Colon (tissue), 2 donors: Measurements from ENCODE around the gene DSEL.

ENCODE experiments used
- FAIRE-seq: peaks from 2 replicates; lab custom pipeline; 2012; peaks lifted over from hg19 to GRCh38; lab: Jason Lieb, UNC
- donor health status: control.
- donor health status: control.

The DSEL gene

GRCh38 chr18:67516539-67517443 is at the start of gene DSEL:
DSEL (minus strand) TSS chr18:67516720; CDS start chr18:67514608, 2,112 bp downstream.
- FAIRE-seq = no peak

GRCh38 chr18:67553437-67553836 is 36.9 kb upstream of the DSEL start:
- no peak for FAIRE-seq

DNA sequence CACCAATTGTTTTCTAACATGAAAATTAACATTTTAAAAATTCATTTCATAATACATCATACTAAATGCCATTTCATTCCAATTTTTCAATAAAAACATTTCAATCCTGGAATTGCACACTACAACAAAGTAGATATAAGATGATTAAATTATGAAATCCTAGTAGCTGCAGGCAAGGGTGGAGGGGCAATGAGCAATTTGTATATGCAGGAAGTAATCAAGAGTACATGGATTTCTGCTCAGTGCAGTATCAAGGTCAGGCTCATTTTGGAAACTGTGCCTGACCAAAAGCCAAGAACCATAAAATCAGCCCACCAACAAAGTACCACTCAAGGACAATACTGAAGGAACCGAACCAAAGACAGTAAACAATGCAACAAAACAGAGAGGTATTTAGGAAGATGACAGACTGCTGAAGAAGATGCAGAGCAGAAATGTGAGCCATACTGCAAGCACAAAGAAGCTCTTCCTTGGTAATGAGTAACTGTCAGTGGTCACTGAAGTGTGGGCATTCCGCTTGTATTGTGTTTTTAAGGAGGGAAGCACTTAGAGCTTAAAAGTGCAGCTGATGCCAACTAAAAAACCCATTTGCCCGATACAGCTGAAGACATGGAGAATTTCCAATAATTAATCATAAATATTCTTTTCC is 34.5 kb upstream of the DSEL start:
- FAIRE-seq = no peak

GRCh38 chr18:67549946-67550345 is 33.4 kb upstream of the DSEL start:
- FAIRE-seq = no peak

DNA sequence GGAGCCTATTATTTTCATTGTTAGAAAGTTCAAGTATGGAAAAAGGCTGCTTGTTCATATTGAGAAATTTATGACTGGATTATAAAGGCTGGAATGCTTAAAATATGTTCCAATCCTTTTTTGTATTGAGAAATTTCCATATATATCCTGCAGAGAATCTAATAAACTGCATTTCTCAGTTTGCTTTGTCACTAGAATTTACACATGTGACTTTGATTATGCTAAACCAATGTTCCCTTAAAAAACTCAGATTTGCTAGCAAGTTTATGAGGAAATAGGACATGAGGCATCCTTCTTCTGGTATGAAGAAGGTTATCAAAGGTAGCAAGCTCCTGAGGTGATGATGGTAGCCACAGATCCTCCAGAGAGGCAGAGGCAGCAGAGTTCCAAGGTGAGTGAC is 29.2 kb upstream of the DSEL start:
- FAIRE-seq = no peak

- FAIRE-seq = no peak
These were observed 24.0 kb upstream of the DSEL start for GRCh38 chr18:67540559-67540958.

- no peak for FAIRE-seq
These were observed 15.4 kb upstream of the DSEL start for GRCh38 chr18:67531929-67532328.

DNA sequence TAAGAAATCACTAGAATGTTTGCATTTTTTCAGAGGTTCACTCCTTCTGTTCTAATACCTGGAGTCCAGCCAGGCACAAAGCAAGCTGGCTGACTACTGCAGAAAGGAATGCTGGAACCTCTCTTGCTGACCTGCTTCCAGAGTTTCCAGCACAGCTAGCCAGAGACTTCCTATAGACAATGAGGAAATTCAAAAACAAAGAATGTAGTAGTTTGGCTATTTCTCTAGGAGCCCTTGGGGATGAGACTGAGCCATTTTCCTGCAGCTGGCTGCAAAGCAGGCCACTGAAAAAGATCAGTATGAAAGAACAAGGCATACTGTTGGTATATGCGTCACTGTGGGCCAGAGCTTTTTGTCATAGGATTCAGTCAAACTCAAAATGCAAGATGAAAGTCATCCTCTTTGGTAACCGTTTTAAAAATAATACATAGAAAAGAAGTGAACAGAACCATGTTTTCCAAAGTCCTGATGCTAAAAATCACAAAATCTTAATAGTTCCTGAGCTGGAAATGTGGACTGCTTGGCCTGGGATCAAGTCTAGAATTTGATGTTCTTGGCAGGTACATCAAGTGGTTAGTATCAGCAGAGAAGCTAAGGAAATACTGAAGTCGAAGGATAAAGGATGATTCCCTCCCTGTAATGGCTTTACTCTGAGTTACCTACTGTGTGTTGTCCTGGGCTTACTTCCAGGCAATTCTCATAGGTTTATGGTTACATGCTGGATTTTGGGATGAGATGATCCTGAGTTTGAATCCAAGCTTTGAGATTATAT is 9.0 kb upstream of the DSEL start:
- no peak for FAIRE-seq

GRCh38 chr18:67520351-67520921 is 3.9 kb upstream of the DSEL start:
- FAIRE-seq = no peak

DNA sequence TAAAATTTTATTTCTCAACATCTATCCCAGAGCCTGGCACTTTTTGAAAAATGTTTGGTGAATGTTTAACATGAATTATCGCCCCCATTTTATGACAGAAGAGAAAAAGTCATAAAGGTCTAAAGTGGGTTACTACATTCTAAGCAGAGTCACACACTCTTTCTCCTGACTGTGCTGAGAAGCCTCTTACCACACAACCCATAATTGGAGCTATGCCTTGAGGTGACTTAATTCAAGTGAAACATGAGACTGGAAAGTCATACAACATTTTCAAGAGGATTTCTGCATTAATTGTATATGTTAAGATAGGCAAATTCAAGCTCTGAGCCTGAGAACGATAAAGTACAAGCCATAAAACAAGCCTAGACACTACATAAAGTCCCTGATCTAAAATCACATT is 3.1 kb upstream of the DSEL start:
- FAIRE-seq = no peak

DNA sequence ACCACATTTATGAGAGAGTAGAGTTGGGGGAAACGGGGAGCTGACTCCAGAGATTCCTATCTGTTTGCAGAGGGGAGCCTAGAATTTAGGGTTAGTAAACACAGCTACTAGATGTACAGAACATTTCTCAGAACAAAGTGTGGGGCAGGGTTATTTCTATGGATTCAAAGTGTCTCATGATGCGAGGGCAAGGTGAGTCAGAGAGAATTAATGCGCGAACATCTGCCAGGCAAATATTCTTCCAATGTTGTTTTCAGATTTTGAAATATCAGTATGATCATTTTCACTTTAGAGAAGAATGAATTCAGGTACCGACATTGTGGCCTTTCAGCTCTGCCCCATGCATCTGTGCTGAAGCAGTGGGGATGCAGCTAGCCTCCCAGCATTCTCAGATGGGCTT is 2.0 kb upstream of the DSEL start:
- no peak for FAIRE-seq

GRCh38 chr18:67517444-67517765 is 885 bp upstream of the DSEL start:
- FAIRE-seq = no peak

DNA sequence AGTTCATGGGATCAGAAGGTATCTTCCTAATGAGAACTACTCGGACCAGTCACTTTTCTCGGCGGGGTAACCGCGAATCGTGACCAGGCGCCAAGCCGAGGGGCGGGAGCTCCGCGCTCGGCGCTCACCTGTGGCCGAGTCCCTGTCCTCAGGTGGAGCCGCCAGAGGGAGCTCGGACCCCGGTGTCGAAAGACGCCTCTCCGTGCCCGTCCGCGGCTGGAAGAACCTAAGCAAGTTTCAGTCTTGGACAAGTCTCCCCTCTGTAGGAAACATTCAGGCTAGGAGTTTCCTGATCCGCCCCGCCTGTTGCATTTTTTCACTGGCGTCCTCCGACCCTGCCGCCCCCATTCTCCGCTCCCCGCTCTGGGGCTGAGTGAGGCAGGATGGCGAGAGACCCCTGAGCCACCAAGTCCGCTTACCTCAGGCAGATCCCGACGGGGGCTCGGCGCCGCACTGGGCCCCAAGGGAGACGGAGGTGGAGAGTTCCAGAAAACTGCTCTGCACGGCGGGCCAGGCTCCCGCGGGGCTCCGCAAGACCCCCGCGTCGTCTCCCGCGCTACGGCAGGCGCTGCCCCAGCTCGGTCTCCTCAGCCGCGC is 480 bp downstream of the DSEL start:
- no peak for FAIRE-seq

DNA sequence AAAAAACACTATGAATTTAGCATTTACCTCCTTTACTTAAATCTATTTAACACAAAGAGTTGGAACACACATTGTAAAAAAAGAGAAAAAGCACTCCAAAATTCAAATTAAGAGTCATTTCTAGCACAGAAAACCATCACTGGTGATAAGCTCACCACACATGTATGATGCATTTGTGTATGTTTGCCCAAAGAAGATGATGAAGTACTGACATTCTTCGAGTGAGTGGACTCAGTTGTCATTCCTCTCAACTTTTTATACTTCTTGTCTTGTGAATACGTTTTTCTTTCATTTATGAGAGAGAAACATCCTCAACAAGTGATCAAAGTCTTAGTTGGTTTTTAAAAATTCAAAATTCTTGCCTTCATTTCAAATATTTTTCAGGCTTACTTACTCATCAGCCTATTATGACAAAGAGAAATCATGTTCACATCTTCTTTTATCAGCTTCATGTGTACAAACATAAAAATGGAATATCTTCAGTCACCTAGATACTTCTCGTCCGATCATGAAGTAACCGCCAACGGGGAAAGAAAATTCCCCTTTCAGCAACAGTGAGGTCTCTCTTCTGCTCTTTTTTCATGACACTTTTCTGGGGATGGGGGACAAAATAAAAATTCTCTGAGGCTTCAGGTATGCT is 1.5 kb downstream of the DSEL start:
- FAIRE-seq = no peak

DNA sequence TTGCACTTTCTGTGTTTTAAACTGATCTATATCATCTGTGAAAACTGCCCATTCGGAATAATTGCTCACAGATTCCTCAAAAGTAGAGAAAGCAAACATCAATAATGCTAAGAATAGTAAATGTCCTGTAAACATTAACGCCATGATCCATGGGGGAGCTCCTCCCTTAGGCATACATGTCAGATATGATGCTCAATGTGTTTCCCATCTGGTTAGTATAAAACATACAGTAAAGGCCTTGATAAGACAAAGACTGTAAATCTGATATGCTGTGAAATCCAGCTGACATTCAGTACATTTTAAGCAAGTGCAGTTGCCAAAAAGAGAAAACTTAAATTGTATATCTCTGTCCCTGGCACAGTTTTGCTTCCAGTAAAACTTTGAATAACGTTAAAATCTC is 2.1 kb downstream of the DSEL start:
- no peak for FAIRE-seq

DNA sequence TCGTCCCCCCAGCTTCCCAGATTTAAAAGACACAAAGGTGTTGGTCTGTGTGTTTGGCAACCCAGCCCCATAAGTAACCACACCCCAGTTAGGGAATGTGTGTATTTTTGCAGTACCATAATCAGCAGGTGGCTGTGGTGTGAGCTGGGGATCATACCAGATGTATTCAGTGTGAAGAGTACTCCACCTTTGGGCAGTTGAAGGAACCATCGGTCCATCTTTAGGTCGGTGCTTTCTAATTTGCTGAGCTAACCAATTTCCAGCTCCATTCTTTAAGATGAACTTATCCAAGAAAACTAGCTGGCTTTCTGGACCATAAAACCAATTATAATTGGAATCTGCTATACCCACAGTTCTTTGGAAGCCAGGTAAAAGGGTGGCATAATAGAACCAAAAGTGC is 3.2 kb downstream of the DSEL start:
- no peak for FAIRE-seq

- no peak for FAIRE-seq
These were observed 4.7 kb downstream of the DSEL start for GRCh38 chr18:67511840-67512239.

- no peak for FAIRE-seq
These were observed 5.7 kb downstream of the DSEL start for GRCh38 chr18:67510831-67511230.

DNA sequence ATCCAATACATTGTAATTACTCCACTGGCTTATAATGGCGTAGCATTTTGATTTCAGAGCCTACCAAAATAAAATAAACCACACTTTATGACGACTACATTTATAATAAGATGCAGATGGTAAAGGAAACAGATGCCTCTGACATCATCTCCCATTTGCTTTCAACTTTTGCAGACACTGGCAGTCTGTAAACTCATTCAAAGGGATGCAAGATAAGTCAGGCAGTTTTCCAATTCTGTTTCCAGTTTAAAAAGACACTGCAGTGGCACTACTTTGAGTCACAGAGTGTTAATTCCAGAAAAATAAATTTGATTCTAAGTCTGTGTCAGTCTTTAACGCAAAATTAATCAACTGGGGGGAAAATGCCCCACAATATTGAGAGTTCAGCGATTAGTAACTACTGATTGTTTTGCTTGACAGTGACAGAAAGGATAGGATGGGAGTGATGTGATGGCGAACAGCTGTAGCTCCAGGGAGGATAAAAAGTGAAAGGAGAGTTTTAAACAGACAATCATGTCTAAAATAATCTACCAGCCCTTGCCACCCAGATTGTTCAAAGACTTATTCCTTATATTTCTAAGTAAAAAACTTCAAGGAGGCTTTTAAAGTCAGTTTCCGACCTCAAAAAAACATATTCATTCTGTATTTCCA is 6.7 kb downstream of the DSEL start:
- FAIRE-seq = no peak

GRCh38 chr18:67508146-67508545 is 8.4 kb downstream of the DSEL start:
- no peak for FAIRE-seq

GRCh38 chr18:67504739-67505138 is 11.8 kb downstream of the DSEL start:
- FAIRE-seq = no peak
